Keratinocyte (primary cell): ENCODE results near the gene MRPL27.

ENCODE experiments used
- CTCF ChIP-seq, 3 experiments: IDR thresholded peaks in 1 of 3; conservative IDR thresholded peaks in 1 of 3; optimal IDR thresholded peaks in 1 of 3; 2 replicates in 2 of 3; 3 replicates in 1 of 3; pipeline versions ENCODE3 to v1.5.1; 2011; ENCODE audit warnings: low read length in 3 of 3, mild to moderate bottlenecking in 3 of 3, moderate library complexity in 2 of 3, control low read depth in 1 of 3, inconsistent platforms in 1 of 3; ENCODE audit not compliant: insufficient read depth in 2 of 3; ENCODE audit errors: extremely low read depth in 1 of 3
- EZH2 ChIP-seq: IDR thresholded peaks from one replicate; pipeline ENCODE4 v1.6.1; 2012; ENCODE audit warnings: inconsistent platforms, mild to moderate bottlenecking, low read length, moderate library complexity

GRCh38 chr17:50331085-50331791 lies 41.7 kb downstream of the MRPL27 start:
- TF ChIP-seq CTCF (optimal IDR thresholded peaks at IDR 0.05 in 1 of 3, IDR thresholded peaks at IDR 0.05 in 1 of 3, conservative IDR thresholded peaks at IDR 0.05 in 1 of 3; ENCODE audit: extremely low read depth in 1 of 3, insufficient read depth in 2 of 3, low read length in 3 of 3) (no peak), EZH2 (no peak)
